ENCODE measurements around the gene PCDH12. TPM values are rescaled to one million over a fixed set of nuclear protein-coding genes. Genes with fewer than 3 reads are reported as not detected.

The PCDH12 gene
- total RNA-seq, 1 experiment from 2014 or later, result not detected

GRCh38 chr5:141917760-141918159 lies 40.2 kb downstream of the PCDH12 start:
- CTCF ChIA-PET, result interaction anchor here (0.6 kb wide), 1 partner anchor 28 kb away, joined by 6 read pairs; no protein-coding TSS in a partner anchor
- POLR2A ChIA-PET, result no interaction called here

GRCh38 chr5:141916522-141916921 lies 41.5 kb downstream of the PCDH12 start:
- H3K4me3 ChIP-seq (ENCODE audit: low read depth in 2 of 2, low read length in 2 of 2), result no peak overlapping the region
- H3K36me3 ChIP-seq (ENCODE audit: control insufficient read depth, insufficient read depth, low read length), result no peaks in the 10 kb centered on the region
- intact Hi-C loops (cut with micrococcal nuclease; ENCODE audit: unreplicated experiment) (no loop called here), in situ Hi-C loops (cut with HindIII; ENCODE audit: low pct_unique_long_range_greater_than_20kb, low sequenced_read_pairs) (no loop called here)
- TF ChIP-seq CTCF (IDR thresholded peaks at IDR 0.05), result no peak
- no peak for TF ChIP-seq POLR2AphosphoS5 (IDR thresholded peaks at IDR 0.05; ENCODE audit: low read depth, low read length)
- no peak for TF ChIP-seq REST (IDR thresholded peaks at IDR 0.05; ENCODE audit: insufficient read depth in 1 of 2, low read depth in 2 of 2, low read length in 1 of 2)
- no peak for TF ChIP-seq TCF7L2 (IDR thresholded peaks at IDR 0.05; ENCODE audit: low read depth, low read length)
- TF ChIP-seq SIN3A (IDR thresholded peaks at IDR 0.05; ENCODE audit: borderline replicate concordance, insufficient read depth, low read depth, low read length), result no peak
- POLR2A ChIA-PET, result no interaction called here
- ATAC-seq (no peak), DNase-seq (ENCODE audit: low read depth, low spot score) (no peak)
- H3K4me1 ChIP-seq (ENCODE audit: control insufficient read depth, insufficient read depth, low read length), result 0 out of 2 replicates have a peak, but pooled peaks cover 3% of the 10 kb centered on the region
- CTCF ChIA-PET, result no interaction called here
- H3K27ac ChIP-seq (ENCODE audit: low read length), result no peak overlapping the region
- H3K27me3 ChIP-seq (ENCODE audit: control insufficient read depth, insufficient read depth, low read length), result no peaks in the 10 kb centered on the region
- no peaks in the 10 kb centered on the region for H3K9me3 ChIP-seq (ENCODE audit: control insufficient read depth, insufficient read depth, low read depth, low read length)
- no TSS peak for BruUV-seq (replicated peaks)

More at GRCh38 chr5:141917760-141918159, 40.2 kb downstream of the PCDH12 start:
- intact Hi-C loops (cut with micrococcal nuclease; ENCODE audit: unreplicated experiment) (no loop called here), in situ Hi-C loops (cut with HindIII; ENCODE audit: low pct_unique_long_range_greater_than_20kb, low sequenced_read_pairs) (no loop called here)
- H3K9me3 ChIP-seq (ENCODE audit: control insufficient read depth, insufficient read depth, low read depth, low read length), result no peaks in the 10 kb centered on the region
- no peaks in the 10 kb centered on the region for H3K36me3 ChIP-seq (ENCODE audit: control insufficient read depth, insufficient read depth, low read length)
- TF ChIP-seq POLR2AphosphoS5 (IDR thresholded peaks at IDR 0.05; ENCODE audit: low read depth, low read length) (no peak), CTCF (IDR thresholded peaks at IDR 0.05) (no peak), REST (IDR thresholded peaks at IDR 0.05; ENCODE audit: insufficient read depth in 1 of 2, low read depth in 2 of 2, low read length in 1 of 2) (no peak), TCF7L2 (IDR thresholded peaks at IDR 0.05; ENCODE audit: low read depth, low read length) (no peak)
- no peak overlapping the region for H3K27ac ChIP-seq (ENCODE audit: low read length)
- no peak for DNase-seq (ENCODE audit: low read depth, low spot score)
- peaks cover 6% of the 10 kb centered on the region; the same call in 1 of the 2 replicates for H3K4me1 ChIP-seq (ENCODE audit: control insufficient read depth, insufficient read depth, low read length)
- H3K27me3 ChIP-seq (ENCODE audit: control insufficient read depth, insufficient read depth, low read length), result no peaks in the 10 kb centered on the region
- no peak overlapping the region for H3K4me3 ChIP-seq (ENCODE audit: low read depth in 2 of 2, low read length in 2 of 2)
- BruUV-seq (replicated peaks), result no TSS peak
- no peak for ATAC-seq

Data from Panc1 (cell line).